ENCODE data around the gene ACAT2.

GRCh38 chr6:159828074-159828473 lies 66.2 kb downstream of the ACAT2 start:
- TF ChIP-seq CTCF (IDR thresholded peaks at IDR 0.05) (no peak), POLR2A (IDR thresholded peaks at IDR 0.05) (no peak)

Measured in vagina (tissue), 2 donors.